Esophagus squamous epithelium (tissue), 5 donors: ENCODE results near the gene SYT12. TPM values are rescaled to one million over a fixed set of nuclear protein-coding genes. Genes with fewer than 3 reads are reported as not detected.

Source experiments
- DNase-seq: peaks from one replicate; lab custom pipeline; 2025; lab: John Stamatoyannopoulos, UW
- H3K27ac ChIP-seq, 4 donors: fragments of 200-600 bp; sonication (generic); one replicate each; pipeline ENCODE4 v1.5.1; 2016 to 2019; ENCODE audit warnings: mild to moderate bottlenecking in 1 of 4
- H3K27me3 ChIP-seq, 4 donors: fragments of 200-600 bp; sonication (generic); 1 replicate in 3 of 4; 2 replicates in 1 of 4; pipeline versions ENCODE4 v1.5.1 to v1.6.0; 2017 to 2021; ENCODE audit warnings: antibody characterized with exemption in 1 of 4
- H3K36me3 ChIP-seq, 3 donors: fragments of 200-600 bp; sonication (generic); one replicate each; pipeline ENCODE4 v1.5.1; 2016 to 2019
- H3K4me1 ChIP-seq, 3 donors: fragments of 200-600 bp; sonication (generic); one replicate each; pipeline ENCODE4 v1.5.1; 2017 to 2019
- H3K4me3 ChIP-seq, 4 donors: fragments of 200-600 bp; sonication (generic); 1 replicate in 3 of 4; 2 replicates in 1 of 4; pipeline ENCODE4 v1.5.1; 2016 to 2019; ENCODE audit warnings: mild to moderate bottlenecking in 2 of 4, moderate library complexity in 1 of 4
- H3K9me3 ChIP-seq, 3 donors: fragments of 200-600 bp; sonication (generic); one replicate each; pipeline ENCODE4 v1.5.1; 2016 to 2019
- POLR2A ChIP-seq, 4 donors: fragments of 450-650 bp; IDR thresholded peaks; one replicate each; pipeline ENCODE4 v1.6.1; 2017; ENCODE audit warnings: antibody characterized with exemption in 4 of 4, mild to moderate bottlenecking in 4 of 4, moderate library complexity in 3 of 4
- WGBS, 2 donors: methylation state at CpG; one replicate each; pipeline ENCODE4 v1.1.5; 2018; 5-methylcytosine and 5-hydroxymethylcytosine counted together
- intact Hi-C: fragments of 100-400 bp; cut with DNase I; formaldehyde crosslinking; loops from one replicate; pipeline ENCODE4 v1.15.0; 2022
- total RNA-seq, 4 donors: library from RNA; depleted of rRNA; stranded (reverse); fragments of >200 nt; gene quantifications; one replicate each; pipeline ENCODE4 v1.1.0, GENCODE V29; 2016
- TF ChIP-seq, protein P1 (sequence below), 6 experiments: fragments of 450-650 bp in 4 of 6; fragments of 200-600 bp in 2 of 6; sonication (generic) in 2 of 6; IDR thresholded peaks; one replicate each; pipeline ENCODE4 v1.5.1; 2016 to 2019; ENCODE audit warnings: antibody characterized with exemption in 6 of 6, mild to moderate bottlenecking in 4 of 6, moderate library complexity in 4 of 6
- donor health status: DM: yes; HTN: yes; CAD: no.

The SYT12 gene
- total RNA-seq, 4 donors from 2014 or later: 0.76 to 1.7 (median 0.99) TPM

DNA sequence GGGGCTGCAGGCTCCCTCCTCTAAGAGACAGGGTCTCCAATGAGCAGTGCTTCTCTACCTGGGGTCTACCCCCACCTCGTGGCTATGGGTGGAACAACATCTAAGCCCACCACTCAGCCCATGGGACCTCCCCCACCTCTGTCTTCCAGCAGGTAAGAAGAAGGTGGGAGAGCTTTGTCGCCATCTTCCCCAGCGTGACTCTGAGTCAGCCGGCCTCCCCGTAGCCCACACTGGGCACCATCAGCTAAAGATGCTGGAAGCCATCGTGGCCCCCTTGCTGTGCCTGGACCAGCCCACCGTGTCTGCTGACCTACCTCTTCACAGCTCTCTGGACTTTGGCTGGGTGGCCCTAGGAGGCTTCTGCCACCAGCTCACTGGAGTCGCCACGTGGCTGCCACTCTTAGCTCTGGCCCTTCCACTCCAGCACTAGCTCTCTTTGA lies 46.9 kb upstream of the SYT12 start:
- peaks cover 3 to 8% (median 6%) of the 10 kb centered on the region in 3 donors for H3K4me1 ChIP-seq
- no peaks in the 10 kb centered on the region for H3K27me3 ChIP-seq
- no peak for DNase-seq
- intact Hi-C loops: no loop called here
- no peaks in the 10 kb centered on the region for H3K36me3 ChIP-seq
- 54 to 71% methylated on average over 4 to 9 of the region's 9 CpGs for WGBS, 2 donors
- H3K4me3 ChIP-seq: no peak overlapping the region
- H3K9me3 ChIP-seq: peaks cover 0 to 6% (median 0%) of the 10 kb centered on the region in 3 donors
- no peak for TF ChIP-seq POLR2A (IDR thresholded peaks at IDR 0.05)
- TF ChIP-seq, protein P1, sequence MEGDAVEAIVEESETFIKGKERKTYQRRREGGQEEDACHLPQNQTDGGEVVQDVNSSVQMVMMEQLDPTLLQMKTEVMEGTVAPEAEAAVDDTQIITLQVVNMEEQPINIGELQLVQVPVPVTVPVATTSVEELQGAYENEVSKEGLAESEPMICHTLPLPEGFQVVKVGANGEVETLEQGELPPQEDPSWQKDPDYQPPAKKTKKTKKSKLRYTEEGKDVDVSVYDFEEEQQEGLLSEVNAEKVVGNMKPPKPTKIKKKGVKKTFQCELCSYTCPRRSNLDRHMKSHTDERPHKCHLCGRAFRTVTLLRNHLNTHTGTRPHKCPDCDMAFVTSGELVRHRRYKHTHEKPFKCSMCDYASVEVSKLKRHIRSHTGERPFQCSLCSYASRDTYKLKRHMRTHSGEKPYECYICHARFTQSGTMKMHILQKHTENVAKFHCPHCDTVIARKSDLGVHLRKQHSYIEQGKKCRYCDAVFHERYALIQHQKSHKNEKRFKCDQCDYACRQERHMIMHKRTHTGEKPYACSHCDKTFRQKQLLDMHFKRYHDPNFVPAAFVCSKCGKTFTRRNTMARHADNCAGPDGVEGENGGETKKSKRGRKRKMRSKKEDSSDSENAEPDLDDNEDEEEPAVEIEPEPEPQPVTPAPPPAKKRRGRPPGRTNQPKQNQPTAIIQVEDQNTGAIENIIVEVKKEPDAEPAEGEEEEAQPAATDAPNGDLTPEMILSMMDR (IDR thresholded peaks at IDR 0.05): peak in 4 of 6 experiments; percentile 22 to 50 (median 38)
- H3K27ac ChIP-seq: no peak overlapping the region

DNA sequence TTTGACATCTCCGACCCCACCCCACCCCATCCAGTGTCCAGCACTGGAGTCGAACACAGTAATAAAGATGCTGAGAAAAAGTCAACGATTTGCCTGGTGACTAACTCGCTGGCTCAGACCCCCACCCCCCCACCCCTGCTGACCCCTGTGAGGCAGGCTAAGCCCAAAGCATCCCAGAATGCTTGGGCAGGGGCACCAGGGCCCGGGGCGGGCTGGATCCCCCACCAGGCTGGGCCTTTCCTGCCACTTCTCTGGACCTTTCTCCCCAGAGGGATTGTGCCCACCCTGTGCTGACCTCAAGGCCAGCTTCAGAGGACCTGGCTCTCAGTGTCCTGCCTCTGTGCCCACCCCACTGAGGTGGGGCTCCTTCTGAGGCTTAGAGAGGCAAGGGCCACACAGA lies 46.0 kb upstream of the SYT12 start:
- WGBS, 2 donors: 82% methylated on average over 4 of the region's 6 CpGs; no CpG with 5 or more reads in 1 of the 2 donors
- TF ChIP-seq POLR2A (IDR thresholded peaks at IDR 0.05): no peak
- TF ChIP-seq, protein P1 (IDR thresholded peaks at IDR 0.05): no peak
- intact Hi-C loops: no loop called here
- H3K4me1 ChIP-seq: peaks cover 4 to 9% (median 7%) of the 10 kb centered on the region in 3 donors
- DNase-seq: no peak
- H3K27me3 ChIP-seq: no peaks in the 10 kb centered on the region
- H3K4me3 ChIP-seq: no peak overlapping the region
- H3K27ac ChIP-seq: no peak overlapping the region
- H3K9me3 ChIP-seq: peaks cover 0 to 6% (median 0%) of the 10 kb centered on the region in 3 donors
- no peaks in the 10 kb centered on the region for H3K36me3 ChIP-seq

DNA sequence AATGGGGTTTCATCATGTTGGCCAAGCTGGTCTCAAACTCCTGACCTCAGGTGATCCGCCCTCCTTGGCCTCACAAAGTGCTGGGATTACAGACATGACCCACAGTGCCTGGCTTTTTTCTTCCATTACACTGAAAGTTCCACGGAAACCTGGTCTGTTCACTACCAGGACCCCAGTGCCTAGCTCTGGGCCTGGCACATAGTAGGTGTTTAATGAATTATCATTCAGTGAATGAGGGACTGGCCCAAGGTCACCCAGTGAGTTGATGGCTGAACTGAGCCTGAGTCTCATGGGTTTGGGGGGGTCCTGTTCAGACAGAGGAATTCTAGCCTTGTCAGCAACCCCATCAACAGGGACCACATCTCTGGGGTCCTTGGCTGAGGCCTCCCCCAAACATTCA lies 44.7 kb upstream of the SYT12 start:
- Histone ChIP-seq H3K36me3 (no peaks in the 10 kb centered on the region), H3K4me3 (no peak overlapping the region), H3K9me3 (peaks cover 0 to 6% (median 0%) of the 10 kb centered on the region in 3 donors), H3K27ac (no peak overlapping the region), H3K4me1 (peaks cover 7 to 15% (median 8%) of the 10 kb centered on the region in 3 donors), H3K27me3 (no peaks in the 10 kb centered on the region)
- intact Hi-C loops: no loop called here
- no peak for DNase-seq
- TF ChIP-seq, protein P1 (IDR thresholded peaks at IDR 0.05): no peak
- no peak for TF ChIP-seq POLR2A (IDR thresholded peaks at IDR 0.05)
- WGBS, 2 donors: 92 to 100% methylated on average over 1 to 2 of the region's 2 CpGs

DNA sequence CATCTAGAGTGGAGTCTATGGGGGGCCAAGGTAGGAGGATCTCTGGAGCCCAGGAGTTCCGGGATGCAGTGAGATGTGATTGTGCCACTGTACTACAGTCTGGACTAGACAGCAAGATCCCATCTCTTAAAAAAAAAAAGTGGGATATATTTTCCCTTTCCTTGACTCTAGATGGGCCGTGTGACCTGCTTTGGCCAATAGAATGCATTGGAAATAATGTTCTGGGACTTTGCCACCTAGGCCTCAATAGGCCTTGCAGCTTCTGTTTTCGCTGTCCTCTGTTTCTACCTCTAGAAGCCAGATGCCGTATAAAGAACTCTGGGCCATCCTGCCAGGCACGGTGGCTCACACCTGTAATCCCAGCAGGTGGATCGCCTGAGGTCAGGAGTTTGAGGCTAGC lies 44.2 kb upstream of the SYT12 start:
- Histone ChIP-seq H3K36me3 (no peaks in the 10 kb centered on the region), H3K27me3 (no peaks in the 10 kb centered on the region), H3K27ac (no peak overlapping the region), H3K4me3 (no peak overlapping the region), H3K4me1 (peaks cover 10 to 19% (median 10%) of the 10 kb centered on the region in 3 donors), H3K9me3 (peaks cover 0 to 6% (median 0%) of the 10 kb centered on the region in 3 donors)
- intact Hi-C loops: no loop called here
- no peak for DNase-seq
- TF ChIP-seq POLR2A (IDR thresholded peaks at IDR 0.05): no peak
- TF ChIP-seq, protein P1 (IDR thresholded peaks at IDR 0.05): no peak
- 86 to 93% methylated on average over 3 to 4 of the region's 6 CpGs for WGBS, 2 donors

DNA sequence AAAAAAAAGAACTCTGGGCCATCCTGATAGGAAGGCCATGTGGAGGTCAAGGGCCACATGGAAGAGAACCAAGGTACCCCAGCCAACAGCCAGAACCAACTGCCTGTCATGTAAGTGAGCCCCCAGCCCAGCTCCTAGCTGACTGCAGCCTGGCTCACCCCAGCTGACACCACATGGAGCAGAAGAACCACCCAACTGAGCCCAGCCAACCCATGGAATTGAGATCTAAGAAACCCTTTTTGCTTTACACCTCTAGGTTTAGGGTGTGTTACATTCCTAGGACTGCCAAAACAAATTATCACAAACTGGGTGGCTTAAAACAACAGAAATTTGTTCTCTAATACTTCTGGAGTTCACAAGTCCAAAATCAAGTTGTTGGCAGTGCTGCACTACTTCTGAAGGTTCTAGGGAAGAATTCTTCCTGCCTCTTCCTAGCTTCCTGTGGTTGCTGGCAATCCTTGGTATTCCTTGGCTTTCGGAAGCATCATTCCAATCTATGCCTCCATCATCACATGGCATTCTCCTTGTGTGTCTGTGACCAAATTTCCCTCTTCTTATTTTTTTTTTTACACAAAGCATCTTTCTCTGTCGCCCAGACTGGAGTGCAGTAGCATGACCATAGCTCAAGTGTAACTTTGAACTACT lies 43.5 kb upstream of the SYT12 start:
- 88 to 97% methylated on average over 2 of the region's 2 CpGs for WGBS, 2 donors
- intact Hi-C loops: no loop called here
- Histone ChIP-seq H3K4me1 (peaks cover 13 to 27% (median 13%) of the 10 kb centered on the region in 3 donors), H3K4me3 (no peak overlapping the region), H3K36me3 (no peaks in the 10 kb centered on the region), H3K9me3 (peaks cover 0 to 6% (median 0%) of the 10 kb centered on the region in 3 donors), H3K27ac (no peak overlapping the region), H3K27me3 (no peaks in the 10 kb centered on the region)
- DNase-seq: no peak
- no peak for TF ChIP-seq POLR2A (IDR thresholded peaks at IDR 0.05)
- TF ChIP-seq, protein P1 (IDR thresholded peaks at IDR 0.05): no peak
